Fibroblast of peridontal ligament (primary cell): ENCODE data around the gene C1orf53.
A peak's percentile ranks its signal among the peaks of the same experiment; 100 is the strongest.

Source experiments
- DNase-seq: peaks from one replicate; pipeline ENCODE4 v3.0.0-alpha.2; 2010; ENCODE audit errors: extremely low read depth

Gene C1orf53

GRCh38 chr1:197907846-197908616 lies 5.6 kb downstream of the C1orf53 start:
- no peak for DNase-seq

DNA sequence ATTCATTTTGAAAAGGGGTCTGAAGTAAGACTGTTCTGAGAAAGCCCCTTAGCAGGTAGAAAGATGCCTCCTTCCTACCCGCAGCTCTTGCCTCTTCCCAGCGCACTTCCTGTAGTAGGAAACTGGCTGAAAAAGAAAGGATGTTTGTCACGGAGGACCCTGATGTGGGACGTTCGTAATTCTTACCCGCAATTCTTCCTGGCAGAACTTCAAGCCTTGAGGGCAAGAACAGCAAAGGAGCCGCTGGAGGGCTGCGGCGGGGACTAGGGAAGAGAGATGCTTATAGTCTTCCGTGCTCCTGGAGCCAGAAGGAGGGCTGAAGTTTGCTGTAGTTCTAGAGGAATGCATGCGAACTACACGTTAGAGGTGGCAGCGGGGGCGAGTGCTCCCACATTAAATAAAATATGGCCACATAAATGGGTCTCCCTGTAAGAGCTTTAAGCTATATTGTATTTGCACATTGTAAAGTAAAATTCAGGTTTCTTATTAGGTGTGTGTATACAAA lies 6.3 kb downstream of the C1orf53 start:
- no peak for DNase-seq

DNA sequence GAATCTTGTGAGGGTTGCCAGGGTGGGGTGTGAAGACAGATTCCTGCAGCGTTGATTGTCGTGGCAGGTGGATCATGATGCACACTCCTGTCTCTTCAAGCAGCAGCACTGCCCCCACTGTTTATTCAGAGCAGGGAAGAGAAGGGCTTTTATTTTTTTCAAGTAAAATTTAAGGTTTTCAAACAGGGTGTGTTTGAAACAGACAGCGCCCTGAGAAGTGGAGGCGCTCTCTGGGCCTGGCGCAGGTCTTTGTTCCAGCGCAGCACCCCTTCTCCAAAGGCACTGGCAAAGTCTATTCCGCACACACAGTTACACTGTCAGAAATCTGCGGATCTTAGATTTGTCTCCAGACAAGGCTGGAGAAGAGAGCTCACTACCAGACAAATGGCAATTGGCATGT lies 7.0 kb downstream of the C1orf53 start:
- DNase-seq, result no peak

- peak; percentile 9 for DNase-seq
Observed at GRCh38 chr1:197910120-197910991, 7.9 kb downstream of the C1orf53 start.

GRCh38 chr1:197911111-197911856 lies 8.9 kb downstream of the C1orf53 start:
- DNase-seq, result no peak

GRCh38 chr1:197911857-197912696 lies 9.6 kb downstream of the C1orf53 start:
- no peak for DNase-seq

GRCh38 chr1:197912739-197913494 lies 10.5 kb downstream of the C1orf53 start:
- DNase-seq, result peak; percentile 7

DNA sequence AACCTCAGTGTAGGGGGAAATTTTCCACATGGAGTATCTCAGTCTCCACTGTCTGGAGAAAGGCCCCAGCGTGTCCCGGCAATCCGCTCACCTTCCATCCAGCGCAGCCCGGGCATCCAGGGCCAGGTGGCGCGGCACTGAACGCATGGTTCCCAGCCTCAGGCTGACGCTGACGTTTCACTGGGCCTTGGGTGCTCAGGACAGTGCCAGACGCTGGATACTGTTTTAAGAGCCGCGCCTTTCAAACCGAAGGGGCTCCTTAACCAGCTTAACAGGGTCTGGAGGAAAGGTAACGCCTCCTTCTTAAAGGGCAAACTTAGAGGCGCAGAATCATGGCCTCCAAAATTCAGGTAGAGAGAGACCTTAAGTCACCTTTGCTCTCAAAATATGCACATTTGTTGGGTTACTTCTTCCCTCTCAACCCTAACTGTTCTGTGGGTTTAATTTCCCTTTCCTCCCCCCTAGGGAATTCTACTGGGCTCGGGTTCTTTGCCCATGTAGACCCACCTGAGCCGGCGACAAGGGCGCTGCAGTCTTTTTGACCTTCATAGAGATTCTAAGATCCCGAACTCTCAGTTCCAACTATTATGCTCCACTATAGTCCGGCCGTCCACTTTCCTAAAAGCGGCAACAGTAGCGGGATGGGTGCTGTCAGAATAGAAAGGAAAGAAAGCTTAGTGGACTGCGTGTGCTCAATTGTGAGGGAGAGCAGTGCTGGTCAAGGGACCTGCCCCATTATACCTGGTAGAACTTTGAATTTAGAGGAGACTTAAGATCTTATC lies 11.3 kb downstream of the C1orf53 start:
- DNase-seq, result no peak

- no peak for DNase-seq
Observed at GRCh38 chr1:197914510-197914909, 12.1 kb downstream of the C1orf53 start.

DNA sequence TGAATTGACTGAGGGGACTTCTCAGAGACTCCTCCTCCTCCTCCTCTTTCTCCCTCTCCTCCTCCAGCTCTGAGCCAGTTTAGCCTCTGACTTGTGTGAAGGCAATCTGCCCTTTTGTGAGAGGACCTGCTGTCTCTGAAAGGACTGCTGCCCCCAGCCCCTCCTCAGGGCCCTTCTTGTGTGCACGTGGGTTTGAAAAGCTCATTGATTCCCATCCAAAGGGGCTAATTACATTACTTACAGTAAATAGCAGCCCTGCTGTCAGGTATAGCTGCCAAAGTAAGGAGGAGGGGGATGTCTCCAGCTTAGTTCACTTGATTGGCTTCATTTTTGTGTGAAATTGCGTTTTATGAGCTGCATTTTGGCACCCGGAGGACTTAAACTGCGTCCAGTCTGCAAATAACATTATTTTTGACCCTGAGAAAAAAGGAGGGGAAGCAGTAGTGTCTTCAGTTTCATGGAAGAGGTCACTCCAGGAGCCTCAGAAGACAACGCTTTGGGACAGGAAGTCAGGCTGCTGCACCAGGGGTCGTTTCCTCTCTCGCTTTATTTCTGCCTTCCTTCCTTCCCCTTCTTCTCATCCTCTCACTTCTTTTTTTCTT lies 12.9 kb downstream of the C1orf53 start:
- DNase-seq, result no peak

DNA sequence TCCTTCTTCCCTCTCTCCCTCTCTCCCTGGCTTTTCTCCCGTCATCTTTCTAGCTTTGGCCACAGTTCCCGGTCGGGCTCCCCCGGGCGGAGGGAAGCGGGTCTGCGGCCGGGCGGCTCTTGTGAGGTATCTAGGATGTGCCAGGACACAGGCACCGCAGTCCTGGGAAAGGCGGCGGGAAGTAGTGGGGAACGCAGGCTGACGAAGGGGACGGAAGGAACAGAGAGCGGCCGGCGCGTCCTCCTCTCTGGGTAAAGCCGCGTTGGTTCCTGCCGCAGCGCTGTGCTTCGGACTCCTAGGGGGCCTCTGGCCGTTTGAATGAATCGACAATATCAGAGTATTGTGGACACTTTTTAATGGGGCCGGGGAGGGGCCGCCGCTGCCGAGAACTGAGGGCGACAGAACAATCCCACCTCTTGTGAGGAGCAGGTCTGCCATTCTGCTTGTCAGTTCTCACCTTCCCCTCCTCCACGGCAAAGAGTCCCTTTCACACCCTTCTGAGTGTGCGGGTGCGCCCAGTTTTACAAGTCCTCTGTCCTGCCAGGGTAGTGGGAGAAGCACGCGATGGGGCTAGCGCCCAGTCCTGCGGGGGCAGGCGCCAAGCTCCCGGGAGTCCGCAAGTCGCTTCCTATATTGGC lies 13.6 kb downstream of the C1orf53 start:
- peak; percentile 34 for DNase-seq

DNA sequence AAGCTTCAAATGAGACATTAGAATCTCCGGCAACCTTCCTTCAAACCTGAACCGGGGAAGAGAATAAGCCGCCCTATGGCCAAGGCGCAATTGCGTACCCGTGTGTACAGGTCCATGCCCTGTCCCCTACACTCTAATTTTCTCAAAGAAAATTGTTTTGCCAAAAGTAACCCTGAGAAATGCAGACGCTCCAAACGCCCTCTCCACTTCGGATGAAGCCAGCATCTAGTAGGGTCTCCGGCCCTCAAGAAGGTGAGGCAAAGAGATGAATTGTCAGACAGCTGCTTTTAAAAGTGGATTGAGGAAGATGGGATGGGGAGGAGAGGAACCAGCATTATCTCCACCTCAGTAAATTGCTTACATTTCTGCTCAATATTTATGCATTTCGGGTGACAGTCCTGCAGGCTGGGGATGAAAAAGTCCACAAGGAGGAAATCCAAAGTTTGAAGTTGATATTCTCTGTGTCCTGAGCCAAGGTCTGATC lies 14.1 kb downstream of the C1orf53 start:
- no peak for DNase-seq

DNA sequence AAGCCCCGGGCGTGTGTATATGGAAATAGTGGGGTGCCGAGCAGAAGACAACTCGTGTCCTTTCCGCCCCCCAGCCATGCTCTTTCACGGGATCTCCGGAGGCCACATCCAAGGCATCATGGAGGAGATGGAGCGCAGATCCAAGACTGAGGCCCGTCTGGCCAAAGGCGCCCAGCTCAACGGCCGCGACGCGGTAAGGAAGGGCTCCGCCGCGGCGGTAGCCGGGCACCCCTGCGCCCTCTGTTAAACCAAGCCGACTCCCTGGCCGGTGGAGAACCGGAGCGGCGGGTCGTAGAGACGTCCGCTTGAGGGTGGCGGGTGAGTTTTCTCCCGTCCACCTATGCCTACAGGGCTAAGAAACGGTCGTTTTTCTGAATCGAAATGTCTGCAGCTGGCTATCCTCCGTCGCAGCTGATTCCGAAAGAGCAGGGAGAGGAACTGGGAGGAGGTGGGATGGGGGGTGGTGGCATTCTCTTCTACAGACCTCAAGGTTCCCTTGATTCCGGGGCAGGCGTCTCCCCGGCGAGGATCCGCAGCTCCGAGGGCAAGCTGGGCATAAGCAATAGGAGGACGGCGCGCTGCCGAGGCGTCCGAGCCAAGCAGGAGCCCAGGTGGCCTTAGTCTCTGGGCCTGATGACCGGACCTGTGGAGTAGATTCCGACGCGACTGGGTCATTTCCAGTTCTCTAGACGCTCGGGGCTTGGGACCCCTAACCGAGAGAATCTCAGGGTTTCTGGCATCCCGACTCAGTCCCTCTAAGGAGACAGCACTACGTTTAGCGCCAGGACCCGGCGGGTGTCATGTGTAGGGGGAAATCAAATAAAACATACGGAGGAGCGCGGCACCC lies 15.6 kb downstream of the C1orf53 start:
- DNase-seq, result no peak

DNA sequence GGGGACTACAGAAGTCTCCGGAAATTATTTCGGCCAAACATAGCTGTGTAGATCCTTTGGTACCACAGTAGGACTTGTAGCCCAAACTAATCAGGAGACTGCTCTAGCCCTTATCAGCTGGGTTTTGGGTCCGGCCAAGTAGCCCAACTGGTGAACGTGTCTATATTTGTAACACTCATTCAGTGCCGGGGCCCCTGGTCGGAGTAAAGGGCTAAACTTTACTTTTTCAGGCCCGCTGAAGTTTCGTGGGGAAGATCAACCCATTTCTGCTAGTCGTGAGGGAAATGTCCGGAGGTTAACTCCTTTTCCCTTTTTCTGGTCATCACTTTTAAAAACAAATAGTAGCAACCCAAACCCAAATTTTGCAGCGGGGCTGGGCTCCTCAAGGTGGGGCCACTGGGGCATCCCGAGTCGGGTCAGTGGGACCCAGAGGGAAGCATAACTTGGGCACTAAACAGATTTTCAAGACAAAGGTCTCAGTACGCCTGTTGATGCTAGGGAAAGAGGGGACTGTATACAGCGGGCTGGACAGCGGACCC lies 16.4 kb downstream of the C1orf53 start:
- DNase-seq, result no peak

DNA sequence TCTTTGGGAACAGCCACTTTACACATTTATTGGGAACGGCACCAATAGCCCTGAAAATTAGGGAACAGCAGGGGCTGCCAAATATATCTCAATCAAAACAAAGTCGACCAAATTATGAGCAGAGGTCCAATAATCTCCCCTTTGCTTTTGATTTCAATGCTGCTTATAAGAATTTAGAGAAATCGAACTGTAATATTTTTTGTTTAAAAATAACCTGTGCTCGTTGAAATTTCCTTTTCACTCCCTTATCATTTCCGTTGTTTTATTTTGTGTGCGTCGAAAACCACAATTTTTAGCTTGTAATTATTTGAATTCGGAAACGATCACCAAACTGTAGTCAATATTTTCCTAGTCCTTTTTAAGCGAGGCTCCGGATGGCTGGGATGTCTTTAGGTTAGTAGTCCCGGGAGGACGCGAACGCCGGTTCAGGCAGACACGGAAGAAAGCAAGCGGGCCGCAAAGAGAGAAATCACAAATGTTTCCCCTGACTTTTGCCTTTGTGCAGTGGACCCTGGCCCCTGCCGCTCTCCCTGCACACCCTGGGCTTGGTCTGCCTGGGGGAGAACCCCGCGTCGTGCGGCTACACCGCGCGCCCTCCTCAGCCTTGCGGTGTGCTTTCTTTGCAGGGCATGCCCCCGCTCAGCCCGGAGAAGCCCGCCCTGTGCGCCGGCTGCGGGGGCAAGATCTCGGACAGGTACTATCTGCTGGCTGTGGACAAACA lies 17.1 kb downstream of the C1orf53 start:
- DNase-seq, result no peak

DNA sequence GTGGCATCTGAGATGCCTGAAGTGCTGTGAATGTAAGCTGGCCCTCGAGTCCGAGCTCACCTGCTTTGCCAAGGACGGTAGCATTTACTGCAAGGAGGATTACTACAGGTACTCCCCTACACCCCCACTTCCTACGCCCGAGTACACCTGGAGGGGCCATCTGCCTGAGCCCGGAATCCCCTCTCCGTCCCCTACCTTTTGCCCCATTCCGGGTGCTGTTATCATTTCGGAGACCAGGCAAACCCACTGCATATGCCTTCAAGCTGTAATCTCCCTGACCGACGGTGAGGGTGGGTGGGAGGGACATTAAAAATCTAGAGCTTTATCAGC lies 17.6 kb downstream of the C1orf53 start:
- no peak for DNase-seq
